Cardiac fibroblast (primary cell): Measurements from ENCODE around the gene DAPK2.

ENCODE experiments used
- DNase-seq, 2 donors: peaks; one replicate each; pipeline versions ENCODE4 v3.0.0 to v3.0.0-alpha.2; 2010; ENCODE audit warnings: low read depth in 2 of 2
- H3K4me3 ChIP-seq, 2 donors: replicated peaks in 1 of 2; 1 replicate in 1 of 2; 2 replicates in 1 of 2; pipeline ENCODE4 v1.5.1; 2011; ENCODE audit warnings: low read depth in 2 of 2, low read length in 2 of 2, mild to moderate bottlenecking in 2 of 2, moderate library complexity in 1 of 2
- CTCF ChIP-seq: IDR thresholded peaks from one replicate; pipeline ENCODE4 v1.5.1; 2011; ENCODE audit warnings: low read depth, mild to moderate bottlenecking, low read length, inconsistent platforms

The DAPK2 gene

GRCh38 chr15:63892794-63893441 is 153.4 kb downstream of the DAPK2 start:
- no peak overlapping the region for H3K4me3 ChIP-seq
- DNase-seq: no peak
- TF ChIP-seq CTCF: no peak

- DNase-seq: no peak
- TF ChIP-seq CTCF: no peak
- H3K4me3 ChIP-seq: no peak overlapping the region
Observed at GRCh38 chr15:63891768-63892133, 154.5 kb downstream of the DAPK2 start.

GRCh38 chr15:63891079-63891767 is 155.1 kb downstream of the DAPK2 start:
- H3K4me3 ChIP-seq: no peak overlapping the region
- peak; percentile 84 to 86 for DNase-seq
- peak; percentile 88 for TF ChIP-seq CTCF

- no peak overlapping the region for H3K4me3 ChIP-seq
- no peak for DNase-seq
- no peak for TF ChIP-seq CTCF
Observed at GRCh38 chr15:63890617-63891016, 155.7 kb downstream of the DAPK2 start.

- DNase-seq: no peak
- TF ChIP-seq CTCF: no peak
- H3K4me3 ChIP-seq: no peak overlapping the region
Observed at GRCh38 chr15:63889831-63890230, 156.5 kb downstream of the DAPK2 start.

GRCh38 chr15:63888823-63889222 is 157.5 kb downstream of the DAPK2 start:
- no peak for TF ChIP-seq CTCF
- DNase-seq: no peak
- H3K4me3 ChIP-seq: no peak overlapping the region
